GM21786 (cell line): ENCODE results near the gene PPM1K.
A peak's percentile ranks its signal among the peaks of the same experiment; 100 is the strongest.
"Not testable (repeated sequence)": the region's sequence is repeated elsewhere in the genome, so short reads cannot be mapped to it uniquely, and the experiment has no call there.

Experiments used
- ATAC-seq: cut with Tn5 transposase; IDR thresholded peaks from one replicate; pipeline ENCODE4 v1.9.1; 2021; ENCODE audit not compliant: unreplicated experiment

The PPM1K gene

DNA sequence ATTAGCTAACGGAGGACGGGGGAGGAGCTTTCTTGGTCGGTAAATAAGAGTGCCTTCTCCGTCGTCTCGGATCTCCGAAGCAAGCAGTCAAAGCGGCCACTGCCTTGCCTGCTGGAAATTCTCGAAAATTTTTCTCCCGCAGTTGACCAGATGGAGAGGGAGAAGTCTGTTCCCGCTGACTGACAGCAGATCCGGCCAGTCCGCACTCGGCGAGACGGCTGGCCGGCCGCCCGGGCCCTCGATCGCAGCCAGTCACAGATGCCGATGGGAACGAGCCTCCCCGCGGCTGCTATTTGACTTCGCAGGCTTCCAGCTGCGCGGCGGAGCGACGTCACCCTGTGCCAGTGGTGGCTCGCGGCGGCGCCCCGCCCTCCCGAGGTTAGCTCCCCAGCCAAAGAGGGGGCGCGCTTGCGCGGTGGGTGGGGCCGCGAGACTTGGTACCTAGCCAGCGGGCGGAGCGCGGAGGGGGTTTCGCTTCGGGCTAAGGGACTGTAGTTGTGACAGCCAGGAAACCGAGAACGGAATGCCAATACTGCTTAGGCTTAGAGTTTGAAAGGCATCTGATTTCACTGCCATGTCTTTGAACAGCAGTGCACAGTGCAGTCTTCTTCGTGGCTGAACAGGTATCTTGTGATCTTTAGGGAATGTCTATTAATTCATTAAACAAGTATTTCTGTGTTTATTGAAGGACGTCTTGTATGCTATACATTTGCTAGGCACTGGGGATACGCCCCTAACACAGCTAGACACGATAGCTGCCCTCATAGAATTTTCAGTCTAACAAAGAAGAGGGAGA lies at the start of gene PPM1K:
Gene PPM1K (minus strand): TSS at position 123 of the 796 bp plus-strand sequence. CDS start 5,978 bp downstream, outside the sequence.
- ATAC-seq, result peak; percentile 79

DNA sequence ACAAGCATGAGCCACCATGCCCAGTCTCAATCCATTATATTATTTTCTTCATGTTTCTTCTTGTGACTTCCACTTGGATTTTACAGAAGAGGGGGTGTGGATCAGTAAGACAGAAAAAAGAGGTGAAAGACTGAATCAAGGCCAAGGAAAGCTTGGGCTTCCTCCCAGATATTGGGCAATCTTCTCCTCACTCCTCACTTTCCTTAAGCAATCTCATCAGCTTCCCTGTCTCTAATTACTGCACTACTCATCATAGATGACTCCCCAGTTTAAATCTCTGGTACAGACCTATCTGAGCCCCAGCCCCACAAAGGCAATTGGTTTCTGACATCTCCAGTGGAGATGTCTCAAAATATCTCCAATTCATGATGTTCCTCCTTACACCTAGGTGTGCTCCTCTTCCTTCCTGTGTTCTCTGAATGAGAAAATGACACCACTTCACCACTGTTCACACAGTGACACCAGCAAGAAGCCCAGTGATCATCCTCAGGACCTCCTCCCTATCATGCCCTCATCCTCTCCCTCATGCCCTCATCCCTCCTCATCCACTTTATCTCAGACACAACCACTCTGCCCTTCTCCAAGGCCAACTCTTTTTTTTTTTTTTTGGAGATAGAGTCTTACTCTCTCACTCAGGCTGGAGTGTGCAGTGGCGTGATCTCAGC lies 49.5 kb upstream of the PPM1K start:
- no peak for ATAC-seq

DNA sequence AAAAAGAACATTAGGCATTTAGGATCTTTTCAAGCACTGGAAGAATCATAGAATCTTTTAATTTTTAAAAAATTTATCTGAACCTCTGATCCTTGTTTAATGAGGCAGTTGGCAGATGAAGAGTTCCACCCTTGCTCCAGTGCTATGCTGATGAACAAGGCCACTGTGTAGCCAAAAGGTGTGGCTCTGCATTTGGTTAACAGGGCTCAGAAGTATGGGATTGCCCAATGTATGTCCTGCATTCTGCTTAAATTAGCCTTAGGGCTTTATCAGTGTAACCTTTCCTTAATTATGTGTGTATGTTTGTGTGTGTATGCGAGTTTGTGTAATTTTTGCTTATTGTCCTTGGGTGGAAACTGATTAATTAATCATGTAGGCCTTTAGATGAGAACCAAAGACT lies 43.3 kb upstream of the PPM1K start:
- no peak for ATAC-seq

DNA sequence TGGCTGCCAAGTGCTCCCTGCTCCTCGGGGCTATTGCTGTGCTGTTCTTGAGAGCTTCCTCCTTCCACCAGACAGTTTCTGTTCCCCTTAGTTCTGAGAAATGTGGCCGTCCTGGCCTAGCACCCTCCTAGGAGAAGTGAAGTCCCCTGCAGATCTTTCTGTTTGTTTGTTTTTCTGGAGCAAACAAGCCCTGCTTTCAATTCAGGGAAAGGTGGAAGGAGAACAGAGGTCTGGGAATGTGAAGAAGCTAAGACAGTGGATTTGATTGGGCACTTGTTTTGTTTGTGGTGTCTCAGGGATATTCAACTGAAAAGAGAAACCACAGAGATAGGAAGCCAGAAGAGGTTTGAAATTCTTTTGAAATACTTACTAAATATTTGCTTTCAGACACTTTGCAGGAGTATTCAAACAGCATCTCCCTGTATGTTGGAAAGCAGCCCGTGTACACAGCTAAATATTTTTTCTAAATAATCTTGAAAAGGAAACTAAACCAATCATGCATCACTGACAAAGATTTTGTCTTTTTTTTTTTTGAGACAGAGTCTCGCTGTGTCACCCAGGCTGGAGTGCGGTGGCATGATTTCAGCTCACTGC lies 36.5 kb upstream of the PPM1K start:
- ATAC-seq, result peak; percentile 98

DNA sequence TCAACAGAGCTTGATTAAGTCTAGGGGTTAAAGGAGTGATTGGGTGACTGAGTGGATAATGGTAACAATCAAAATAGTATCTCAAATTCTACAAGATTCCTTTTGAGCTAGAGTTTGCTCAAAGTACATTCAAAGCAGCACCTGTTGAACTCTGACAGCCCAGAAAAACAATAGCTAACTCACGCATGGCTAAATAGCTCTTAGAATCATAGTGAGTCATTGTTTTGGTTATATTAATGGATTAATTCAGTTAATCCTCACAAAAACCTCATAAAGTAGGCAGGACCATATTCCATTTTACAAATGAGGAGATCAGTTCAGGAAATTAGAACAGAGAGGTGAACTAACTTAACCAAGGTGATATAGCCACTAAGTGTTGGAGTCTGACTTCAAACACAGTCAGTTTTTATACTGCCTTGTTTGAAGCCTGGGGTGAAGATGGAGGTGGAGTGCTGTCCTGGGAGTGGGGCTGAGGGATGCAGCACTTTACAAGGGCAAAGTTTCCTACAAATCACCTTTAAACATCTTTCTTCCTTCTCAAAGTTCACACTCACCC lies 35.9 kb upstream of the PPM1K start:
- ATAC-seq, result peak; percentile 50

DNA sequence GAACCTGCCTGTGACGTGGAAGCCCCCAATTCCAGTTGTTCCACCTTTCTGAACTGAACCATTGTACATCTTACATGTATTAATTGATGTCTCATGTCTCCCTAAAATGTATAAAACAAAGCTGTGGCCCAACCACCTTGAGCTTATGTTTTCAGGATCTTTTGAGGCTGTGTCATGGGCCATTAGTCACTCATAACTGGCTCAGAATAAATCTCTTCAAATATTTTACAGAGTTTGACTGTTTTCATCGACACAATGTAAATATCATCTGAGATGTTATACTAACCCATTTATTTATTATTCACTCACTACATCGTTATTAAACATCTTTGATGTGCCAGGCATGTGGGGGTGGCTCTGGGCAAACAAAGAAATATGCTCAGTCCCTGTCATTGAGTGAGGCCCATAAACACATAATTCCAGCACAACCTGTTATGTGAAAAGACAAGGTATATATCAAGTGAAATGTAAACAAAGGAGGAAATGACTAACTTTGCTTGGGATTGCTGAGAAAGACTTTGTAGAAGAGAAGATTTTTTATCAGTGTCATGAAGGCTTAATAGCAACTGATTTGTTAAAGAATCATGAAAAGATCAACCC lies 34.5 kb upstream of the PPM1K start:
- no peak for ATAC-seq

DNA sequence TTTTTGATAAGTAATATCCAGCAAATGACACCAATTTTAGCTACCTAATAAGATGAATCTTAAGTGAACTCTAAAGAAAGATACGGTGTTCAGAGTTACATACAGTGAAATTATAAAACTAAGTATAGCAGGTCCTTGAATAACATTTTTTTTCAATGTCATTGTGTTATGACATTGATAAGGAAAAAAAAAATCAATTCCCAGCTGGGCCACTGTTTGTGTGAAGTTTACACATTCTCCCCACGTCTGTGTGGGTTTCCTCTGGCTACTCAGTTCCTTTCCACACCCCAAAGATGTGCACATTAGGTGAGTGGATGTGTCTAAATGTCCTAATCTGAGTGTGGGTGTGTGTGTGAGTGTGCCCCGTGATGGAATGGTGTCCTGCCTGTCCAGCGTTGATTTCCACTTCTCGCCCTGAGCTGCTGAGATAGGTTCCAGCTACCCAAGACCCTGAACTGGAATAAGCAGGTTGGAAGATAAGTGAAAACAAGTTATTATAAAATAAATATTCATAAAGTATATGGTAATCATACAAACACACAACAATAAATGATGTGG lies 31.2 kb upstream of the PPM1K start:
- ATAC-seq, result no peak

DNA sequence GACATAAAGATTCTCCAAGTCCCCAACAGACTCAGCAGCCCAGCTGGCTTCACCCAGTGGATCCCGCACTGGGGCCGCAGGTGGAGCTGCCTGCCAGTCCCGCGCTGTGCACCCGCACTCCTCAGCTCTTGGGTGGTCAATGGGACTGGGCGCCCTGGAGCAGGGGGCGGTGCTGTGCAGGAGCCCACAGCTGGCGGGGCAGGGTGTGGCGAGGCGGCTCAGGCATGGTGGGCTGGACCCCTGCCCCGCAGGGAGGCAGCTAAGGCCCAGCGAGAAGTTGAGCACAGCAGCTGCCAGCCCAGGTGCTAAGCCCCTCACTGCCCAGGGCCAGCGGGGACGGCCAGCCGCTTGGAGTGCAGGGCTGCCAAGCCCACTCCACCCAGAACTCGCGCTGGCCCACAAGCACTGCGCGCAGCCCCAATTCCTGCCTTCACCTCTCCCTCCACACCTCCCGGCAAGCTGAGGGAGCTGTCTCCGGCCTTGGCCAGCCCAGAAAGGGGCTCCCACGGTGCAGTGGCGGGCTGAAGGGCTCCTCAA lies 28.8 kb upstream of the PPM1K start:
- not testable (repeated sequence) for ATAC-seq

DNA sequence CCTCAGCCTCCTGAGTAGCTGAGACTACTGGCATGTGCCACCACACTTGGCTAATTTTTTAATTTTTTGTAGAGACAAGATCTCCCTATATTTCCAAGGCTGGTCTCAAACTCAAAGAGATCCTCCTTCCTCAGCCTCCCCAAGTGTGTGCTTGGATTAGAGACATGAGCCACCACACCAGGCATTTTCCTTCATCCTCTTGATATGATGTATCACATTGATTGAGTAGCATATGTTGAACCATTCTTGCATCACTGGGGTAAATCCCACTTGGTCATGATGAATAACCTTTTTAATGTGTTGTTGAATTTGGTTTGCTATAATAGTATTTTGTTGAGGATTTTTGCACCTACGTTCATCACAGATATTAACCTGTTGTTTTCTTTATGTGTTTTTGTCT lies 24.2 kb upstream of the PPM1K start:
- ATAC-seq, result no peak

DNA sequence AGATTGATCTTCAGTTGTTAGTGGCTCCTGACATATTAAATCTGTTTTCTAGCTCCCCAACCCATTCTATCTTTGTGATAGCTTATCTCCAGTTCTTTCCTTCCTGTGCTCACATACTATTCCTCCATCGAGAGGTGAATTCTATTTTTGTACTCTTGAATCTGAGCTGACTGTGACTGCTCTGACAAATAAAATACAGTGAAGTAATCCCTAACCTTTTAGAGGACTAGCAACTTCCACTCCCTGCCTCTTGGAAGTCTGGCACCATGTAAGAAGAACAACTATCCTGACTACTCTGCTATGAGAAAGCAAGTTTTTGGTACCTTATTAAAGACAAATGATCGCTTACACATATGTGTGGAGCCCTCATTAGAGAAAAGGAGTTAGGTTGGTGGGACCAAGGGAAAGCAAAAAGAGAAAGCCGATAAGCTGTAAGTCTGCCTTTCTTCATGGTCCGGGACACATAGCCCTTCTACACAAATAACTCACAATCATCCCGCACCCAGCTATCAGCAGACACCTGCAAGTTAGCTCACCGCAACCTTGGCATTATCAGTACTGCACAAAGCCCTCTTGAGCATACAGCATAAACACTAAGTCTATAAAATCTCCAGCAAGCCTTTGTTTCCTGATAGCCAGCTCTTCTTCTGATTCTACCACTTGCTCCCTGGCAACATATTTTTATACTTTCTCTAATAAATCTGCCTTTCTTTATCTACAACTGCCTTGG lies 13.5 kb upstream of the PPM1K start:
- ATAC-seq, result no peak

DNA sequence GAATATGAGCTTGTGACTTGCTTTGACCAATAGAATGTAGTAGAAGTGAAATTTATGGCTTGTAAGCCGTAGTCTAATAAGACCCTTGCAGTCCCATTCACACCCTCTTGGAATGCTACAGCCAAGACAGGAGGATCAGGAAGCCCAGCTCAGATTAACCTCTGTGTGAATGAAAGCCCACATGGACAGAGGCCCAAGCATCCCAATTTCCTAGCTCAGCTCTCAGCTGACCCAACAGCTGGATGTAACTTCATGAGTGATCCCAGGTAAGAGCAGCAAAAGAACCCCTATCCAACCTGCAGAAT lies 12.8 kb upstream of the PPM1K start:
- ATAC-seq, result no peak

DNA sequence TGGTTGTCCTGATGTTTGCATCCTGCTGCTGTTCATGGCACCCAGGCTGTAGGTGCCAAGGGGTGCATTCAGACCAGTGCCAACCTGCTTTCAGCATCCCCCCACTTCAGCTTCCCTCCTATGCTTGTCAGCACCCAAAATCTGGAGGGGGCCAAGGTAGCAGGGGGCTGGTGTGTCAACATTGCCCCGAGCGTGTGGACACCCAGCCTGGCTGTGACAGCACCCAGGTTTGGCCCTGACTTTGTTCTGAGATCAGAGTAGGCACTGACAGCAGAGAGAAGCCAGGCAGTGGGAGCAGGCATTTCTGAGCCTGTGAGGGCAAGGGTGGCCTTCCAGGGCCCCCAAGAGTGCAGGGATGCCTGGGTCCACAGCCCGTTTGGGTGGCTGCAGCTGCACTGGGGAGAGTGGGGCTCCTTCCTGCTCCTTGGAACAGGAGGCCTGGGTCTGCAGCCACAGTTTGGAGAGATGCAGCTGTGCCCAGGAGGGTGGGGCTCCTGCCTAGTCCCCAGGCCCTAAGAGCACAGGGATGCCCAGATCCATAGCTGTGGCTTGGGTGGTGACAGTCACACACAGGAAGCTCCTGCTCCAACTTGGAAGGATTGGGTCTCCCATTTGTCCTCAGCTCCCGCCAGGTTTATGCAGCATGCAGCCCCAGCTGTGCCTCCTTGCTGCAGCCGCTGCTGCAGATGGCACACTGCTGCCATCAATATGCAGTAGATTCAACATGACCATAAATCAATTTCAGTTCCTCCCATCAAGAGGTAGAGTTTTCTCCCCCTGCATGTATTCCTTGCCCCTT lies 12.3 kb upstream of the PPM1K start:
- ATAC-seq, result no peak

DNA sequence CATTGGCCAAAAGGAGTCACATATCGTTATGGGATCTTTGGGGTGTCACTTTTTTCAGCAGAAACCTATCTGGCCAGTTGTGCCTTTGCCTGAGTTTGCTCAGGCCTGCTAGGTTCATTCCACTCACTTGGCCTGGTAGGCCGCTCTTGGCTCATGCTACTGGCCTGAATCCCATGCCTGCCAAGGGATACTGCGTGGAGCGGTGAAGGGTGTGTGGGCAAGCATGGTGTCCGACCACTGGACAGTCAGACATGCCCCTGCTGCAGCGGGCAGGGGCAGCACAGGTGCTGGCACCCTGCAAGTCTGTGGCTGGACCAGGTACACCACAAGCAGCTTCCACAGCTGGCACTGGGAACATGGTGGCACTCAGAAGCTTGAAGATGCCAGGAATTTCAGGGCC lies 11.3 kb upstream of the PPM1K start:
- ATAC-seq, result no peak

DNA sequence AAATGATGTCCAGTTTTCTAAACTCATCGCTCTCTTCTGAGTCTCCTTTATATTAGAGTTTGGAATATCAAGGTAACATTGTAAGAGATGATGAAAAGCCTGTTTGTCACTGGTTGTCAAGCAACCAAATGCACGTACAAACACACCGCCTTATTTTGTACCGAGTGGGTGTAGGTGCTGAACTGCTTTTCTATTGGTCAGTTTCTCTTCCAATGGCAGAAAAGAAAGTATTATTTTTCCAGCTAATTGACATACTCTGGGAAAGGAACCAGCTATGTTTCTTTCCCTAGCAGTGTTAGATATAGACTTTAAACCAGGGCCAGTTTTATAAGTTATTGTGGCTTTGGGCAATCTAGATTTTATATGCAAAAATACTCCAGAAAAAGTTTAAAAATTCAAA lies 6.6 kb upstream of the PPM1K start:
- no peak for ATAC-seq

DNA sequence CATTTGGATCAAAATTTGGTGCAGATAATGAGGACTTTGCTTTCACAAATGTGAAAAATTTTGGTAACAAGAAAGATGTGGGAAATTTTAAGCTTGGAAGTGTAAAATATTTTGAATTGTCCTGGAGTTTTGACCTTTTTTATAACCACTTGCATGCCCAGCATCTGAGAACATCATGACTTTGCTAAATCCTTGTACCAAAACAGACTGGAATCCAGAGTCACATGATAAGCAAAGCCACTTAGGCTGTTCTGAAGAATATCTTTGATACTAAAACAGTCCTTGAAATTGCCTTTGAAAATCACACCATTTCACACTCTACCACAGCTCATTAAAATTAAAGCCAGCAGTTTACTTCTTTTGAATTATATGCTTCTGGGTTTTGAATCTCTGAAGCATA lies 2.5 kb upstream of the PPM1K start:
- ATAC-seq, result no peak

DNA sequence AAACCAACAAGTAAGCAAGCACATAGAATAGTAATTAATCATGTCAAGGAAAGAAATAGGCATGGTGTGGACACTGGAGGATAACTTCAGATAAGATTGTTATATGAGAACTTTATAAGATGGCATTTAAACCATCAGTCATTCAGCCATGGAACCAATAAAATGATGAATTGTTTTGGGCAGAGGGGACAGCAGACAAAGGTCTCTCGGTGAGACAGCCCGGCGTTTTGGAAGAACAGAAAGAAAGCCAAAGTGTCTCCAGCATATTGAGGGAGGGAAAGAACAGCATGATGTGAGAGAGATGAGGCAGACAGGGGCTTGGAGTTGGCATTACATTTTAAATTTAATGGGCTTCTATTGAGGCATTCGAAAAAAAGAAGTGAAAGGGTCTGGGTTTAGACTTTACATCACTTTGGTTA lies 883 bp upstream of the PPM1K start:
- ATAC-seq, result no peak

DNA sequence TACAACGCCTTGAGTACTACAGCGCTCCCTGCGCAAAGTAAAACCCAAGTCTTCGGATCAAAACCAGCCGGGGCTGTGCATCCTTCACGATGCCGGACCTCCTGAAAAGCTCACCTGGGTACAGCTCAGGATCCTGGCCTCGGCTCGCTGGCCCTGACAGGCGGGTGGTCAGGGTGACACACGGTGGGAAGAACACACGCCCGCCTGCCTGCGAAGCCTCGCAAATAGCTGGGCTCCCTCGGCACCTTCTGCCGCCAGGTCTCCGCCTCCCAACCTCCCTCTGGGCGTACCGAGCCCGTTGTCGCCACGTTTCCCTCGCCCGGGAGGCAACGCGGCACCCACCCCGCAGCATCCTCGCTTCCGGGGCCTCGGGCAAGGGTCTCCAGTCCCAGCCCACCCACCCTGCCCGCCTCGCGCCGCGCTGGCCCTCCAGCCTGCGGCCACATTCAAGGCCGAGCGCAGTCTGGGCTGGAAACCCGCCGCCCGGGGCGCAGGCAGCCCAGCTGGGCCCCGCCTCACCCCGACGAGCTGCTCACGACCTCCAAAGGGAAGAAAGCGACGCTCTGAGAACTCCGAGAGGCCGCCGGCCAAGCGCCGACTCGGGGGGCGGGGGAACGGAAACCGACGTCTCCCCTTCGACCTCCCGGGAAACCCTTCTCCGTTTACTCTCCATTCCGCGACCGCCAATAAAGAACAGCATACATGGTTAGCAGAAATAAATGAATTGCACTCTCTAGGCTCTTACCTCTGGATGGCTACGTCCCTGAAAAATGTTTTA lies 511 bp downstream of the PPM1K start:
- peak; percentile 10 for ATAC-seq

DNA sequence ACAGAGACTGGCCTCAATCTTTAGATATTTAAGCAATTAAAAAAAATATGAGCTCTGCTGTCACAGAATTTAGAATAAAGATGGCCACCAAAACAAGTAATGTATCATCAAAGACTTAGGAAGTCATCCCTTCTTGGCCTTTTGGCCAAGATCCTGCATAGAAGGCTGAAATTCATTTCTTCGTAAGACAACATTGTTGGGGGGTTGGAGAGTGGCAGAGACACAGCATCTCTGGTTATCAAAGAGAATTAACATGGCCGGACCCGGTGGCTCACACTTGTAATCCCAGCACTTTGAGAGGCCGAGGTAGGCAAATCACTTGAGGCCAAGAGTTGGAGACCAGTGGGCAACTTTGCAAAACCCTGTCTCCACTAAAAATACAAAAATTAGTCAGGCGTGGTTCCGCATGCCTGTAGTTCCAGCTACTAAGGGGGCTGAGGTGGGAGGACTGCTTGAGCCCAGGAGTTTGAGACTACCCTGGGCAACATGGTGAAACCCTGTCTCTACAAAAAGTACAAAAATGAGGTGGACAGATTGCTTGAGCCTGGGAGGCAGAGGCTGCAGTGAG lies 4.0 kb downstream of the PPM1K start:
- peak; percentile 6 for ATAC-seq
